Measurements from ENCODE around the gene HRK. TPM values are rescaled to one million over a fixed set of nuclear protein-coding genes. Genes with fewer than 3 reads are reported as not detected.

HRK gene
- total and polyA plus RNA-seq, 2 of the 13 experiments (the other 11 are each of a cell fraction or from before 2014, with no cell fraction given) = 0.02 TPM; not detected in 1

DNA sequence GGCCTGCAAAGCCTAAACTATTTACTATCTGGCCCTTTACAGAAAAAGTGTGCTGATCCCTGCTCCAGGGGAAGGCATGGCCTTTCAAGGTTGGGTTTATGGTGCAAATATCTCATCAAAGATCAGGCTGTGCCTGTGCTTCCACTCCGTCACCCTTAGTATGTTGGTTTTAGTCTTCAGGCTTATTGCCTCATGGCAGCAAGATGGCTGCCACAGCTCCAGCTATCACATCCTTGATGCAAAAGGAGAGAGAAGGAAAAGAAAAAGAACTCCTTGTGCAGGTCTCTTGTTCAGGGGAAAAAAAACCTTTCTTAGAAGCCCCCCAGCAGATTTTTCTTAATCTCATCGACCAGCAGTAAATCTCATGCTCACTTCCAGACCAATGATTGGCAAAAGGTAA, 9.1 kb upstream of the HRK start:
- WGBS (ENCODE audit: low lambda C conversion rate) = 63% methylated on average over 2 of the region's 2 CpGs
- CTCF ChIA-PET (ENCODE audit: low intra/inter-chr PET ratio, low total read pairs) = no interaction called here

GRCh38 chr12:116887897-116888296, 6.7 kb upstream of the HRK start:
- TF ChIP-seq MED8 (CRISPR knock-in tag; IDR thresholded peaks at IDR 0.05; ENCODE audit: insufficient replicate concordance) = no peak
- no peak for TF ChIP-seq EEA1 (CRISPR knock-in tag; IDR thresholded peaks at IDR 0.05; ENCODE audit: borderline replicate concordance)
- TF ChIP-seq ZNF792 (CRISPR knock-in tag; IDR thresholded peaks at IDR 0.05) = no peak
- TF ChIP-seq SMC3 (IDR thresholded peaks at IDR 0.05; ENCODE audit: low read length) = no peak
- no peak for ATAC-seq
- Histone ChIP-seq H3K36me3 (replicated peaks in 1 of 2; ENCODE audit: control insufficient read depth in 1 of 2, insufficient read depth in 2 of 2, low read length in 2 of 2) (no peaks in the 10 kb centered on the region), H3K27me3 (ENCODE audit: control insufficient read depth in 1 of 2, insufficient read depth in 2 of 2, low read length in 2 of 2) (peaks cover under 1 to 31% of the 10 kb centered on the region in 2 experiments; a peak in 4 of 5 replicates), H3K27ac (ENCODE audit: extremely low read length, insufficient read depth, low read length) (no peak overlapping the region), H4K20me1 (ENCODE audit: insufficient read depth, low read length) (no peaks in the 10 kb centered on the region), H3K9me3 (ENCODE audit: low read length) (no peaks in the 10 kb centered on the region), H3K4me3 (replicated peaks in 1 of 3; ENCODE audit: insufficient read depth in 1 of 3, low read depth in 2 of 3, low read length in 3 of 3) (no peak overlapping the region), H3K4me2 (ENCODE audit: low read depth, low read length) (no peak overlapping the region), H3K9ac (ENCODE audit: insufficient read depth, low read depth, low read length) (no peak overlapping the region), H2AFZ (ENCODE audit: low read length) (no peak overlapping the region), H3K79me2 (ENCODE audit: insufficient read depth, low read length) (no peaks in the 10 kb centered on the region), H3K4me1 (ENCODE audit: insufficient read depth, low read length) (peaks cover 10% of the 10 kb centered on the region)
- CTCF ChIA-PET (ENCODE audit: low intra/inter-chr PET ratio, low total read pairs) = no interaction called here
- POLR2A ChIA-PET = no interaction called here
- DNase-seq (ENCODE audit: low spot score) = no peak
- WGBS (ENCODE audit: low lambda C conversion rate) = 15% methylated on average over 6 of the region's 6 CpGs
- intact Hi-C loops (cut with micrococcal nuclease; ENCODE audit: unreplicated experiment) (no loop called here), in situ Hi-C loops (cut with HindIII; ENCODE audit: extremely low pct_ligation_motif_present, low pct_unique_long_range_greater_than_20kb) (no loop called here)
- no TSS peak for BruUV-seq (replicated peaks)
- FAIRE-seq = no peak

More for the DNA sequence above, 9.1 kb upstream of the HRK start:
- no peak for FAIRE-seq
- DNase-seq (ENCODE audit: low spot score) = no peak
- no peaks in the 10 kb centered on the region for H4K20me1 ChIP-seq (ENCODE audit: insufficient read depth, low read length)
- BruUV-seq (replicated peaks) = no TSS peak
- no peaks in the 10 kb centered on the region for H3K79me2 ChIP-seq (ENCODE audit: insufficient read depth, low read length)
- no peaks in the 10 kb centered on the region for H3K9me3 ChIP-seq (ENCODE audit: low read length)
- in situ Hi-C loops (cut with HindIII; ENCODE audit: extremely low pct_ligation_motif_present, low pct_unique_long_range_greater_than_20kb) (no loop called here), intact Hi-C loops (cut with micrococcal nuclease; ENCODE audit: unreplicated experiment) (no loop called here)
- H2AFZ ChIP-seq (ENCODE audit: low read length) = no peak overlapping the region
- H3K27ac ChIP-seq (ENCODE audit: extremely low read length, insufficient read depth, low read length) = no peak overlapping the region
- no peaks in the 10 kb centered on the region for H3K36me3 ChIP-seq (replicated peaks in 1 of 2; ENCODE audit: control insufficient read depth in 1 of 2, insufficient read depth in 2 of 2, low read length in 2 of 2)
- no peak for TF ChIP-seq PPARG (CRISPR knock-in tag; conservative IDR thresholded peaks at IDR 0.05)
- TF ChIP-seq SRF (IDR thresholded peaks at IDR 0.05; ENCODE audit: low read depth, low read length) = no peak
- TF ChIP-seq AHR (CRISPR knock-in tag; IDR thresholded peaks at IDR 0.05) = no peak
- no peak for TF ChIP-seq ZNF614 (CRISPR knock-in tag; IDR thresholded peaks at IDR 0.05; ENCODE audit: borderline replicate concordance)
- TF ChIP-seq, protein P1, sequence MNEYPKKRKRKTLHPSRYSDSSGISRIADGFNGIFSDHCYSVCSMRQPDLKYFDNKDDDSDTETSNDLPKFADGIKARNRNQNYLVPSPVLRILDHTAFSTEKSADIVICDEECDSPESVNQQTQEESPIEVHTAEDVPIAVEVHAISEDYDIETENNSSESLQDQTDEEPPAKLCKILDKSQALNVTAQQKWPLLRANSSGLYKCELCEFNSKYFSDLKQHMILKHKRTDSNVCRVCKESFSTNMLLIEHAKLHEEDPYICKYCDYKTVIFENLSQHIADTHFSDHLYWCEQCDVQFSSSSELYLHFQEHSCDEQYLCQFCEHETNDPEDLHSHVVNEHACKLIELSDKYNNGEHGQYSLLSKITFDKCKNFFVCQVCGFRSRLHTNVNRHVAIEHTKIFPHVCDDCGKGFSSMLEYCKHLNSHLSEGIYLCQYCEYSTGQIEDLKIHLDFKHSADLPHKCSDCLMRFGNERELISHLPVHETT (CRISPR knock-in tag; conservative IDR thresholded peaks at IDR 0.05) = no peak
- no peak for TF ChIP-seq ZNF747 (CRISPR knock-in tag; IDR thresholded peaks at IDR 0.05; ENCODE audit: borderline replicate concordance)
- TF ChIP-seq MLLT10 (CRISPR knock-in tag; IDR thresholded peaks at IDR 0.05) = no peak
- TF ChIP-seq RFX5 (IDR thresholded peaks at IDR 0.05; ENCODE audit: low read depth, low read length) = no peak
- no peak for TF ChIP-seq NRL (CRISPR knock-in tag; IDR thresholded peaks at IDR 0.05; ENCODE audit: borderline replicate concordance)
- H3K9ac ChIP-seq (ENCODE audit: insufficient read depth, low read depth, low read length) = no peak overlapping the region
- no peak for ATAC-seq
- no peak overlapping the region for H3K4me2 ChIP-seq (ENCODE audit: low read depth, low read length)
- H3K27me3 ChIP-seq (ENCODE audit: control insufficient read depth in 1 of 2, insufficient read depth in 2 of 2, low read length in 2 of 2) = peaks cover 0 to 11% of the 10 kb centered on the region in 2 experiments; a peak in 1 of 5 replicates
- peaks cover 10% of the 10 kb centered on the region for H3K4me1 ChIP-seq (ENCODE audit: insufficient read depth, low read length)
- H3K4me3 ChIP-seq (replicated peaks in 1 of 3; ENCODE audit: insufficient read depth in 1 of 3, low read depth in 2 of 3, low read length in 3 of 3) = no peak overlapping the region
- POLR2A ChIA-PET = no interaction called here
